Muscle of leg (tissue), 11 donors: ENCODE results near the gene SEC24D. TPM values are rescaled to one million over a fixed set of nuclear protein-coding genes. Genes with fewer than 3 reads are reported as not detected.

Experiments used
- DNase-seq: peaks from one replicate; pipeline ENCODE4 v3.0.0; 2013
- H3K27ac ChIP-seq: one replicate; pipeline ENCODE4 v1.5.1; 2013; ENCODE audit warnings: mild to moderate bottlenecking, low read length, control low read depth
- H3K27me3 ChIP-seq: one replicate; pipeline ENCODE4 v1.6.1; 2013; ENCODE audit warnings: low read length; ENCODE audit not compliant: control insufficient read depth, insufficient read depth
- H3K36me3 ChIP-seq: one replicate; pipeline ENCODE4 v1.6.1; 2013; ENCODE audit warnings: low read length; ENCODE audit not compliant: control insufficient read depth, insufficient read depth
- H3K4me1 ChIP-seq: one replicate; pipeline ENCODE4 v1.6.1; 2013; ENCODE audit warnings: low read length; ENCODE audit not compliant: control insufficient read depth, insufficient read depth
- H3K4me3 ChIP-seq: one replicate; pipeline ENCODE4 v1.5.1; 2013; ENCODE audit warnings: low read length, control low read depth
- H3K9me3 ChIP-seq: replicated peaks from 2 replicates; pipeline ENCODE4 v1.6.1; 2013; ENCODE audit warnings: low read depth, low read length; ENCODE audit not compliant: control insufficient read depth
- WGBS: methylation state at CpG from one replicate; pipeline ENCODE4 v1.1.5; 2013; ENCODE audit warnings: missing lambda C conversion rate; ENCODE audit not compliant: insufficient coverage; 5-methylcytosine and 5-hydroxymethylcytosine counted together
- polyA plus RNA-seq, 8 donors: library from polyadenylated mRNA; unstranded; fragments of 120-200 nt; gene quantifications; one replicate each; pipeline versions ENCODE4 v1.2.1 to v1.2.3, GENCODE V29; 2013; ENCODE audit warnings: inconsistent platforms in 1 of 8, low replicate concordance in 1 of 8; ENCODE audit not compliant: insufficient read length in 8 of 8, insufficient read depth in 1 of 8
- total RNA-seq: library from RNA; stranded (reverse); fragments of 120-200 nt; gene quantifications from one replicate; pipeline ENCODE4 v1.2.4, GENCODE V29; 2013

SEC24D gene
- total and polyA plus RNA-seq, 9 donors = 44.3 to 82.5 (median 50.0) TPM

GRCh38 chr4:118846979-118847378 lies 11.1 kb upstream of the SEC24D start:
- Histone ChIP-seq H3K4me1 (no peaks in the 10 kb centered on the region), H3K9me3 (no peaks in the 10 kb centered on the region), H3K27ac (no peak overlapping the region), H3K36me3 (no peaks in the 10 kb centered on the region), H3K27me3 (no peaks in the 10 kb centered on the region), H3K4me3 (no peak overlapping the region)
- 63% methylated on average over 1 of the region's 1 CpG for WGBS
- no peak for DNase-seq

DNA sequence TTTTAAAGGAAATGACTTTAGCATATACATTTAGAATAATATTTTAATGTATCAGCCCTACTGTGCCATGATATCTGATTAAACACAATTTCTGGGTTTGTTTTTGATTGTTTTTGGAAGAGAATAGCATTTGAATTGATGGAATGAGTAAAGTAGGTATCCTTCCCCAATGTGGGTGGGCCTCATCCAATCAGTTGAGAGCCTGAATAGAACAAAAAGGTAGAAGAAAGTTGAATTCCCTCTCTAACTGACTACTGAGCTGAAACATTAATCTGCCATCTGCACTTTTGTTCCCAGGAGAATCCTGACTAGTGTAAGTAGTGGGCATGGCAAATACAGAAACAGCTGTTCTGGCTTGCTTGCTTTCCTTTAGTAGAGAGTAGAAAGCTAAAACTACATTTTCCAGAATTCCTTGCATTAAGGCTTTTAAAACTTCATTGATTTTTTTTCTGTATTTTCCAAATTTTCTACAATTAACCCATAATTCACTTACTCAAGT lies 9.7 kb upstream of the SEC24D start:
- Histone ChIP-seq H3K36me3 (no peaks in the 10 kb centered on the region), H3K27me3 (no peaks in the 10 kb centered on the region), H3K9me3 (no peaks in the 10 kb centered on the region), H3K4me1 (no peaks in the 10 kb centered on the region), H3K27ac (no peak overlapping the region), H3K4me3 (no peak overlapping the region)
- DNase-seq = peak; percentile 34

GRCh38 chr4:118843237-118843636 lies 7.3 kb upstream of the SEC24D start:
- Histone ChIP-seq H3K36me3 (no peaks in the 10 kb centered on the region), H3K27me3 (no peaks in the 10 kb centered on the region), H3K9me3 (no peaks in the 10 kb centered on the region), H3K4me3 (no peak overlapping the region), H3K27ac (no peak overlapping the region), H3K4me1 (peaks cover 5% of the 10 kb centered on the region)
- DNase-seq = no peak
- 60% methylated on average over 1 of the region's 6 CpGs for WGBS

DNA sequence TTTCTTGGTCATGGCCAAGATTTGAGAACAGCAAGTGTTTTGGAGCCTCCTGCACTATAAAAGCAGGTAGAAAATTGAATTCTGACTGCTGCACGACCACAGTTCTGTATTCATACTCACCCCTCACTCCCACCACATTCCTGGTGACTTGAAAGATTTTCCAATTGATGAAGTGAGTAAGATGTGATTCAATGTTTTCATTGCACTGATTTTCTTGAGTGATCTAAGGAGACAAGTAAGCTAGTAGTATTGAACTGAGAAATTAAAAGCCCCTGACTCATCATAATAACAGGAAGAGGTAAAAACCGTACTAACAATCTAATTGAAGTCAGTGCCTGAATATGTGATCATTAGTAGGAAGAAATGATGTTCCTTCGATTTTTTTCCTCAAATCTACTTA lies 6.1 kb upstream of the SEC24D start:
- Histone ChIP-seq H3K9me3 (no peaks in the 10 kb centered on the region), H3K4me3 (no peak overlapping the region), H3K36me3 (no peaks in the 10 kb centered on the region), H3K4me1 (peaks cover 6% of the 10 kb centered on the region), H3K27ac (no peak overlapping the region), H3K27me3 (no peaks in the 10 kb centered on the region)
- no CpG with 5 or more reads among the region's 3 CpGs for WGBS
- no peak for DNase-seq

- Histone ChIP-seq H3K36me3 (no peaks in the 10 kb centered on the region), H3K4me3 (no peak overlapping the region), H3K4me1 (peaks cover 11% of the 10 kb centered on the region), H3K27ac (no peak overlapping the region), H3K9me3 (no peaks in the 10 kb centered on the region), H3K27me3 (no peaks in the 10 kb centered on the region)
- DNase-seq = peak; percentile 48
- no CpG with 5 or more reads among the region's 3 CpGs for WGBS
Measured at GRCh38 chr4:118839221-118839927, 3.4 kb upstream of the SEC24D start.

- Histone ChIP-seq H3K9me3 (no peaks in the 10 kb centered on the region), H3K36me3 (peaks cover 12% of the 10 kb centered on the region), H3K4me3 (no peak overlapping the region), H3K27me3 (no peaks in the 10 kb centered on the region), H3K27ac (no peak overlapping the region), H3K4me1 (peaks cover 13% of the 10 kb centered on the region)
- no CpG with 5 or more reads among the region's 4 CpGs for WGBS
- no peak for DNase-seq
Measured at GRCh38 chr4:118837121-118837507, 1.2 kb upstream of the SEC24D start.

- H3K27ac ChIP-seq = peak overlapping the region; percentile 86
- peaks cover 17% of the 10 kb centered on the region for H3K36me3 ChIP-seq
- H3K27me3 ChIP-seq = no peaks in the 10 kb centered on the region
- peak overlapping the region; percentile 60 for H3K4me3 ChIP-seq
- 0% methylated on average over 19 of the region's 29 CpGs for WGBS
- H3K4me1 ChIP-seq = peaks cover 13% of the 10 kb centered on the region
- no peaks in the 10 kb centered on the region for H3K9me3 ChIP-seq
- peak; percentile 77 for DNase-seq
Measured at GRCh38 chr4:118836301-118837120, 585 bp upstream of the SEC24D start.

DNA sequence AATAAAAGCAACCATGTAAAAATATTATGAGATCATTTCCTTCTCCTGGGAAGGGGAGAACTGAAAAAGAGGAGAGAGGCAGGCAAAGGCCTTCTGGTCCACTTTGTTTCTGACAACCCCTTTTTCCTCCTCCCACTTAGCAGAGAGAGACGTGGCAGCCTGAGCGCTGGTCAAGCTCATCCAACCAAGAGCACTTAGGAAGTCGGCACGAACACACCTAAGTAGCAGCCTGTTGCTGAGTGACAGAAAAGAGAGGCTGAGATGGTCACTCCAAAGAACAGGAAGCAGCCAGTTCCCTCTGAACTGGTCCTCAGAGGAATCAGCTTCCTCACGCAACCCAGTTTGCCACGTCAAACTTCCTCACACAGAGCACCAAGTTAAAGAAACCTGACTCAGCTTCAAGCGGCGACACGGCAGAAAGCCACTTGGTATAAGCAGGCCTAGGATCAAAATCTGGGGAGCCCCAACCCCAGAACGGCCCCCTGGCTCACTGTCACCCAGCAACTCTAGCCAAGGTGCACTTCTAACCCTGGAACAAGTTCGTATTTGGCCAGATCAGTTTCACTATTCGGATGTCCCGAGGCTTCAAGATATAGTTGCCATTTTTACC lies 861 bp downstream of the SEC24D start:
- H3K4me3 ChIP-seq = peak overlapping the region; percentile 60
- DNase-seq = peak; percentile 96
- no peaks in the 10 kb centered on the region for H3K27me3 ChIP-seq
- WGBS = 0% methylated on average over 6 of the region's 13 CpGs
- peaks cover 25% of the 10 kb centered on the region for H3K36me3 ChIP-seq
- peak overlapping the region; percentile 94 for H3K27ac ChIP-seq
- H3K9me3 ChIP-seq = no peaks in the 10 kb centered on the region
- H3K4me1 ChIP-seq = peaks cover 13% of the 10 kb centered on the region

- WGBS = no CpG with 5 or more reads among the region's 4 CpGs
- peak overlapping the region; percentile 60 for H3K4me3 ChIP-seq
- peak; percentile 13 for DNase-seq
- peaks cover 10% of the 10 kb centered on the region for H3K4me1 ChIP-seq
- H3K27ac ChIP-seq = no peak overlapping the region
- H3K9me3 ChIP-seq = no peaks in the 10 kb centered on the region
- H3K27me3 ChIP-seq = no peaks in the 10 kb centered on the region
- H3K36me3 ChIP-seq = peaks cover 28% of the 10 kb centered on the region
Measured at GRCh38 chr4:118834070-118834469, 1.9 kb downstream of the SEC24D start.

- Histone ChIP-seq H3K36me3 (peaks cover 35% of the 10 kb centered on the region), H3K4me1 (peaks cover 9% of the 10 kb centered on the region), H3K9me3 (no peaks in the 10 kb centered on the region), H3K27me3 (no peaks in the 10 kb centered on the region), H3K4me3 (no peak overlapping the region), H3K27ac (no peak overlapping the region)
- WGBS = no CpG with 5 or more reads among the region's 5 CpGs
- no peak for DNase-seq
Measured at GRCh38 chr4:118833192-118833820, 2.6 kb downstream of the SEC24D start.
